NCI-H526 treated with DMSO at 0.1 percent for 48 hours (cell line): ENCODE results near the gene MEOX2.

Experiments
- DNase-seq: peaks from one replicate; lab custom pipeline; 2025; lab: John Stamatoyannopoulos, UW

The MEOX2 gene

DNA sequence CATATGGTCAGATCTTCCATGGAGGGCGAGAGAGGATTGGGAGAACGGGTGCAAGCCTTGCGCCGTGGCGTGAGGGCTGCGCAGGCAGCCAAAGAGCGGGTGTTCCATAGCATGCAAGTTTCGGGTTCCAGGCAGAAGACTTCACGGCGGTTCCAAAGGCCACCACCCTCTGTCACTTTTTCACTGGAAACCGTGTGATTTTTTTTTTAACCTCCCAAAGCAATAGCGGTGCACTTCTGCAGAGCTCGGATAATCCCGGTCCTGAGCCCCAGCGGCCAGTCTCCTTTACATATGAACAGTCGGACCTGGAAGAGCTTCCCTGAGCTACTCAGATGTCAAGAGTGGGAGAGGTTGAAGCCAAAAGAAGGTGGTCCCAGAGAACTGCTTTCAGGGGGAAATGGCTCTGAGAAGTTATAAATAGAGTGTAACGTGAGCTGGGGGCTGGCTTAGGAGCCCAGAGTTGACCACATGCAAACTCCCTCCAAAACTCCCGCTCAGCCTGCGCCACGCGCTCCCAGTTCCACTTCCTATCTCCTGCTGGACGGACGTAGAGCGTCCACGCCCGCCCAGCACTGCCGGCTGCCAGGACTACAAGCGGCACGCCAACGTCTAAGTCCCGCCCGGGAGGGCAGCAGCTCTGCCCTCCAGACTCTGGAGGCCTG is at the start of gene MEOX2:
Gene MEOX2, minus strand, starts transcription at position 389 of the 662 bp plus-strand sequence. Its CDS starts 281 bp downstream, at position 108.
- no peak for DNase-seq

DNA sequence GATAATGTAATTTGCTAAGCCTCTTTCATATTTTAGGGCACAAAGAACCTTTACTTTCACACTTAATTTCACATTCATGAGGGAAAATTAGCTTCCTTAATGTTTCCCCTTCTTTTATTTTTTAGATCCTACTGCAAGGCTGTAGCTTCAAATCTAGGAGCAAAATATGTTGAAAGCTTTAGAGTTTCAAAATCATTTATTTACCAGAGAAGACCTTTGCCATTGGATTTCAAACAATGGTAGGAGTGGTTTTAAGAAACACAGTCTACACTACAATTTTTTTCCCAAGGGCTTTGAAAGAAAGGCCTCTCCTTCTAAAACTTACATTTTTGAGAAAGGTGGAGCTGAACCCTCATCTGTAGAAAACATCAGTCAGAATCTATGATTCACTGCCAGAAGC is 43.3 kb upstream of the MEOX2 start:
- no peak for DNase-seq

DNA sequence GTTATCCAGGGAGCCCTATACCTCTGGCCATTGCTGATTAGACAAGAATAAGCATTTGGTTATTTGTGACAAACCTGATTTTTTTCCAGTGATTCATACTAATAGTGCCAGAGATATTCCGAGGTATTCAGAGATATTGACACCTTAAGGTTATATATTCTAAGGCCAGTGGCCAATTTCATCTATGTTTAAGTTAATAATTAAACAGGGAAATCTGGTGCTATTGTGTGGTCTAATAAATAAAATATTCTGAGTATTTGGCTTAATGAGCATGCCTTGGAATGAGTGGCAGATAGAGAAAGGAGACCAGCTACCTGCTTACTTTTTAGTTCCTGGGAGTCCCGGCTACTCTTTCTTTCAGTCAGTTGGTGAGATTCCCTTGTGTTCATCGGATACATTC is 38.6 kb upstream of the MEOX2 start:
- no peak for DNase-seq

DNA sequence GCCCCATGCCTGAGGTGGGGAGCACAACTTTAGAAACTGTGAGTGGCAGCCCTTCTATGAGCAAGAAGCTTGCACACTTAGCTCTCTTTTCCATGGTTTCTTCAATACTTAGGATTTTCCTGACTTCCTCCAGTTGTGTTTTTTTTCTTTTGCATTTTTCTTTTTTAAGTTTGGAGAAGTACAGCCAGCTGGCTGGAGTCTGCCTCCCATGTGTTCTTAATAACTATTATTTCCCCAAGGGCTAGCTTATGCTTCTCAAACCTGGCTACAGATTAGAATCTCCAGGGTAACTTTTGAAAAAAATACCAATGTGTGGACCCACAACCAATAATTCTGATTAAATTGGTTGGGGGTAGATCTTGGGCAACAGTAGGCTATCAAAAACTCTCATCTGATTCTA is 37.4 kb upstream of the MEOX2 start:
- DNase-seq = no peak

DNA sequence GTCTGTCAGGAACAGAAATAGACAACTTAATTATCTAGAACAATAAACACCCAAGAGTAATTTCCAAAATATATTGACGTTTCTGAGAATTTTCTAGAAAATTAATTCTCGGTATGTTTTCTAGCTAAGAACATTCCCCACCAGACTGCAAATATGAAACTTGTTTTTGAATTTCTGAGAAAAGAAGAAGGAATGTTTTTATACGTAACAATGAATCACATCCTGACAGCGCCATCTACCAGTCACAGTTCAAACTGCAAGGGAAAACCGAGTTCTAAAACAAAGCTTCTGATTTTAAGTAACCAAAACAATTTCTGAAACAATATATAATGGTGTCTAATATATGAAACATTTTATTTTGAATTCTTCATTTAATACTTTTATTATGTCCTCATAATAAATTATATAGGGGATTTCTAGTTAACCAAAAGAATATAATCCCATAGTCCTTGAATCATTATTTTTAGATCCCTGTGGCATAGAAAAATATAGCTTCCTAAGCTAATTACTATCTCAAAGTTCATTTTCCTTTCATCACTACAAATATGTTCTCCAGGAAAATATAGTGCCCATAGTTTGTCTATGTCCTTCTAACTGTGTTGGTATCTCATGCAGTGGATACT is 34.5 kb upstream of the MEOX2 start:
- no peak for DNase-seq

DNA sequence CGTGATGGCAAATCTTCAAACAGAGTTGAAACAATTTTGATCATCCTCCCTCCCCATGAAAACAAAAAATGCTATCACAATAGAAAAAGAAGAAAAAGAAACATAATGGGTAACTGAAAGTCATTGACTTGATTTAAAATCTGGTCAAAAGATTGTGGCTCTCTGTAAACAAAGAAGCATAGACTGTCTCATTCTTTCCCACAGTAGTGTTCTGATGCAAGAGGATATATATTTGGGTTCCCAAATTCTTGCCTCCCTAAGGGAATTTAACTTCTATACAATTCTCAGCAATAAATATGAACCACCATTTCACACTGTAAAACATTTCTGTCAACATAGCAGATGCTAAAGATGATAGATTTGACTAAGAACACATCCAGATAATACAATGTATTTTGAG is 32.8 kb upstream of the MEOX2 start:
- DNase-seq = no peak

GRCh38 chr7:15715435-15715834 is 29.0 kb upstream of the MEOX2 start:
- no peak for DNase-seq

- DNase-seq = no peak
Observed at GRCh38 chr7:15709978-15710377, 23.5 kb upstream of the MEOX2 start.

DNA sequence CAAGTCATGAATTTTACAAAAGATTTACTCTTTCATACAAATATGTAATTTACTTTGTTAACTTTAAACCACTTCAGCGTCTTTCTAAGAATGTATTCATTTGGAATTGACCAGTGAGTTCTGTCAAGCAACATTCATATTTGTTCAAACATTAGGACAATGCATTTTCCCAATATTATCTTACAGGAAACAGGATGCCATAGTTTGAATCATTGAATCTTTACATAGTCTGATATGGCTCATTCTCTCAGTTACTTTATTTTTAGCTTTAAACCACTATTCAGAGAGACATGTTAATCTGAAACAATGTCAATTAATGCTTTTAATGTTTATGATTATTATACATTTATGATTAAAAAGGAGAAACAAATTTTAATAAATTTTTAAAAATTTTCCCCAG is 21.1 kb upstream of the MEOX2 start:
- no peak for DNase-seq

GRCh38 chr7:15703732-15704131 is 17.2 kb upstream of the MEOX2 start:
- no peak for DNase-seq

DNA sequence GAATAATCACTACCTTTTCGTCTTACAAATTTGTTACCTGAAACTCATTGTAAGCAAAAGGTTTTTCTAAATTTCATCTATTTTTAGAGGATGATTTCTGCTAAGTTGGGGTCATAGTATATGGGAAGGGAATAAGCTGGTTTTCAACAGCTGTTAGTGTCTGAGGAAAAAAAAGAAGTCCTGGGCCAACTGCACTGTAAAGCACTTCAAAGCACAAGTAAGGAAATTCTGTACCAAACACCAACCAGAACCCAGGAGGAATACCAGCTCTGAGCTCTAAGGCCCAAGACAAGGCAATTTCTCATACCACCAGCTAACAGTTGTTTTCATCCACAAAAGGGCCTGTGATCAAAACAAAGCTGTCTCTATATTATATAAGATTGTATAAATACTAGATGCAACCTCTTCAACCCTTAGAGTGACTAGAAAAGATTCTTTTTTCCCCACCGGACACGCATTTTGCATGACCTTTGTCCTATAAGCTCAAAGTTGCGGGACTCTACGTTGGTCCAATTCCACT is 6.1 kb upstream of the MEOX2 start:
- no peak for DNase-seq

DNA sequence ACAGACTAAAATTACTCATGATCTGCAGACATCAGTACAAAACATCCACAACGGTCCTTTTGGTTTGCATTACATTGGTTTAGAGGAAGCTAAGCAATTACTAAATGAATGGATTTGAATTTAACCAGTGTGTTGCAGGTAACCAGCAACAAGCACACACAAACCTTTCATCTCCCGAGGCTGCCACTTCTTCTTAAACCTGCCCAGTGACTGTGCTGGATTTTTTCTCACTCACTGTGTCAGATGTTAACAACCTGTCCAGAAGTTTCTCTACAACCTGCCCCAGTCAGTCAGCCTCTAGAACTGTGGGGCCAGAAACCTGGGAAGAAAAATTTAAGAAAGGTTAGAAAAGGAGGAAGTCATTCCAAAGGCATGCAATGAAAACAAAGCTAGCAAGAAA is 2.4 kb upstream of the MEOX2 start:
- no peak for DNase-seq

DNA sequence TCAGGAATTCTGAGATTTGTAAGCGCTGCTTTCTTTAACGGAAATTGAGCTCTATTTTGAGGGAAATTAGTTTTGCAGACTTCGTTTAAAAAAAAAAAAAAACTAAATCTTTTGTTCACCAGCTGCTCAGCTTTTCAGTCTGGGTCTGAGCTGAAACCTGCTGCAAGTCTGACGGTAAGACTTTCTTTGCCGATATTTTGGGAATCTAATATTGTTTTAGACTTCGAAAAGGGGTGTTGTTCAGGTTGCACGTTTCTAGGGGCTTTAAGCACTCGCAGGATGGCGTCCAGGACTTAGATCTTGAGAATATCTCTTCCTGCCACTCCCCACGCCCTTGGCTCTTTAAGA is 1.8 kb upstream of the MEOX2 start:
- DNase-seq = no peak

- no peak for DNase-seq
Observed at GRCh38 chr7:15687546-15688278, 1.2 kb upstream of the MEOX2 start.

DNA sequence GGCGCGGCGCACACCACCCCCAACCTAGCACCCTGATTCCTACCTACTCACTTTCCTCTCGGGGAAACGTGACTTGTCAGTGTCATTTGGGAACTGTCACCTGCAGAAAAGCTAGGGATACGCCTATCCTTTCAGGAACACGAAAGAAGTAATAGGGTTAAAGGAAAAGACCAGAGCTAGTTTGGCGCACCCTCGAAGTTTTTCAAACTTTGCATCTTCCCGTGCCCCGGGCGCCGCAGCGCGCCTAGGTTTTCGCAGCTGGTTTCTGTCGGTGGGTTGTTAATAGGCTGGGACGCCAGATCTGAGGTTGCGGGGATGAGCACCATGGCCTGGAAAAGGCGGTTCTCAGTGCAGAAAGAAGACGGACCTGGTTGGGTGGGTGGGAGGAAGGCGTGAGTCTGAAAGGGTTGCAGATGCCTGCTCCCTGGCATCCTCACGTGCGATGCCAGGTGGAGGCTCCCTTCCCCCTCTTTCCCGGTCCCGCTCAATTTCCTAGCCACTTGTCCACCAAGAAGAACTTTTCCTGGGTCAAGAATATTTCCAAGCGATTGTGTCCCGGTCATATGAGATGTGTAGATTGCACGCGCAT is 568 bp upstream of the MEOX2 start:
- DNase-seq = no peak

GRCh38 chr7:15685358-15686294 is 857 bp downstream of the MEOX2 start:
- DNase-seq = no peak

DNA sequence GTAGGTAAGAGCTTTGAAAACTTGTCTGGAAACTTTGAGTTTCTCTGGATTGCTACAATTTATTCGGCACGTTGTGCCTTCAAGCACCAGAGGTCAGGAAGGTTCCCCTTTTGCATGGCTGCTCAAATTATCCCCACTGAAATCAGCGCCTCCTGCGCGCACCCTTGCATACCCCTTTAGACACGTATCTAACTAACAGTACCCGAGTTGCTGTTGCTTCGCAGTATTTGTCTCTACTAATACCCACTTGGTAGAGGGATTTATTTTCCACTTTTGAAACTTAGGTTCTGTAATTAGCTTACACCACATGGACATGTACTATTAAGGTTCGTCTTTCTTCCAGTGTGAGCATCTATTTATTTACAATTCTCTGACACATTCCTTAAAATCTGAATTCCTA is 1.6 kb downstream of the MEOX2 start:
- no peak for DNase-seq

DNA sequence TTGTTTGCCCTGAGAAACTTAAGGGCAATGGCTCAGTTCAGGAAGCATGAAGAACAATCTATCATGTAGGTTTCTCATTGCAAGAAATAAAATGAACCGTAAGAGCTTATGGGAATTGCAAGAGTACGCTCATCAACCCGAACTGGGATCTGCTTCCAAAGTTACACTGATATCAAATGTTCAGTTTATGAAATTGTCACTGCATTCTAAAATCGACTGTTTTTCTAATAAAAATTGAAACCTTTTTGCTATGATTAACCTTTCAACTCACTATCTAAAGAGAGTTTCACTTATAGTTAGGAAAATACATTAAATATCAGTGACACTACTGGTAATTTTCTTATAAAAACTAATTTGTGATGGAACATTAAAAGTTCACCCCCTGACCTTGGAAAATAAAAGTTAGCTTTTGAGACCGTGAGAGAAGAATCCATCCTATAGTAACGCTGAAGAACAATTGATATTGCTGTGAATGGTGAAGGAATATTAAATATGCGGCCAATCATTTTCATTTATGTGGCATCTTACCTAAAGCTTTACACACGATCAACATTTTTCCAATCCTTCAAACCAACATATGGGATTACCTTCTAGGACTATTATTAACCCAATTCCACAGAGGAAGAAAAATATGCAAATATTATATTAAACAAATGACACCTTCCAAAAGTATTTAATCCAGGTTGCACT is 2.2 kb downstream of the MEOX2 start:
- DNase-seq = no peak

GRCh38 chr7:15682751-15683245 is 3.7 kb downstream of the MEOX2 start:
- no peak for DNase-seq

- no peak for DNase-seq
Observed at GRCh38 chr7:15682111-15682510, 4.4 kb downstream of the MEOX2 start.

- DNase-seq = no peak
Observed at GRCh38 chr7:15681631-15682030, 4.9 kb downstream of the MEOX2 start.
